Endothelial cell of umbilical vein (primary cell): Measurements from ENCODE around the gene MUC13.

Source experiments
- CTCF ChIP-seq, 2 donors: IDR thresholded peaks; 1 replicate in 1 of 2; 2 replicates in 1 of 2; pipeline ENCODE4 v1.5.1; 2011; ENCODE audit warnings: low read length in 2 of 2, mild to moderate bottlenecking in 2 of 2, moderate library complexity in 2 of 2, control low read depth in 1 of 2, inconsistent platforms in 1 of 2, low read depth in 1 of 2; ENCODE audit not compliant: insufficient read depth in 1 of 2; ENCODE audit errors: extremely low read depth in 1 of 2
- POLR2AphosphoS5 ChIP-seq: IDR thresholded peaks from 2 replicates; pipeline ENCODE4 v1.6.1; 2012; ENCODE audit warnings: low read depth, mild to moderate bottlenecking, control low read depth, low read length, moderate library complexity; ENCODE audit not compliant: insufficient read depth

- TF ChIP-seq POLR2AphosphoS5: no peak
- no peak for TF ChIP-seq CTCF (IDR thresholded peaks at IDR 0.05; ENCODE audit: extremely low read depth in 1 of 2, insufficient read depth in 1 of 2, low read depth in 1 of 2, low read length in 2 of 2)
These were observed 1.4 kb upstream of the MUC13 start for GRCh38 chr3:124935794-124936542.
